Naive thymus-derived CD4-positive, alpha-beta T cell (primary cell): Measurements from ENCODE around the gene LONP1. TPM values are rescaled to one million over a fixed set of nuclear protein-coding genes. Genes with fewer than 3 reads are reported as not detected.
A peak's percentile ranks its signal among the peaks of the same experiment; 100 is the strongest.

ENCODE experiments used
- ATAC-seq: fragments of 150-1000 bp; cut with Tn5 transposase; 2 replicates; pipeline ENCODE4 v1.10.0; 2021; ENCODE audit warnings: mild to moderate bottlenecking, moderate library complexity
- CTCF ChIA-PET: fragments of 350-600 bp; sonication (Branson Sonifier 250); formaldehyde crosslinking; loops from one replicate; lab custom pipeline; 2021; ENCODE audit warnings: antibody characterized with exemption; lab: Charles Lee
- POLR2A ChIA-PET: fragments of 350-600 bp; sonication (Branson Sonifier 250); formaldehyde crosslinking; loops from one replicate; lab custom pipeline; 2021; ENCODE audit warnings: antibody characterized with exemption, inconsistent platforms; lab: Charles Lee
- DNase-seq, 9 donors: peaks; one replicate each; pipeline versions ENCODE4 v3.0.0 to v3.0.0-alpha.2; 2020 to 2022; ENCODE audit warnings: mixed read lengths in 1 of 9
- H3K27ac ChIP-seq: one replicate; pipeline ENCODE4 v1.7.0; 2013; ENCODE audit warnings: mild to moderate bottlenecking, low read depth, low read length, moderate library complexity
- H3K27me3 ChIP-seq, 2 donors: one replicate each; pipeline ENCODE4 v1.7.0; 2013; ENCODE audit warnings: low read length in 2 of 2, mild to moderate bottlenecking in 2 of 2, moderate library complexity in 2 of 2; ENCODE audit not compliant: control insufficient read depth in 2 of 2, insufficient read depth in 2 of 2
- H3K36me3 ChIP-seq, 3 experiments: 1 replicate in 2 of 3; 2 replicates in 1 of 3; pipeline ENCODE4 v1.7.0; 2013; ENCODE audit warnings: low read length in 3 of 3, mild to moderate bottlenecking in 3 of 3, moderate library complexity in 1 of 3; ENCODE audit not compliant: insufficient read depth in 3 of 3, control insufficient read depth in 2 of 3
- H3K4me1 ChIP-seq, 2 donors: one replicate each; pipeline ENCODE4 v1.7.0; 2013; ENCODE audit warnings: low read length in 2 of 2, mild to moderate bottlenecking in 2 of 2, moderate library complexity in 1 of 2; ENCODE audit not compliant: control insufficient read depth in 2 of 2, insufficient read depth in 2 of 2
- H3K4me3 ChIP-seq: 2 replicates; pipeline ENCODE4 v1.7.0; 2013; ENCODE audit warnings: mild to moderate bottlenecking, low read length
- H3K9me3 ChIP-seq, 3 experiments: 1 replicate in 2 of 3; 2 replicates in 1 of 3; pipeline ENCODE4 v1.7.0; 2013; ENCODE audit warnings: low read length in 3 of 3; ENCODE audit not compliant: control insufficient read depth in 2 of 3
- H3K27ac Mint-ChIP-seq, 9 donors: one replicate each; pipeline ENCODE4 v1.8.0; 2020 to 2022; ENCODE audit warnings: mixed read lengths in 9 of 9, mild to moderate bottlenecking in 8 of 9, moderate library complexity in 5 of 9, inconsistent platforms in 2 of 9
- H3K27me3 Mint-ChIP-seq, 5 donors: one replicate each; pipeline ENCODE4 v1.8.0; 2021 to 2022; ENCODE audit warnings: mixed read lengths in 5 of 5, mild to moderate bottlenecking in 1 of 5
- H3K36me3 Mint-ChIP-seq, 5 donors: one replicate each; pipeline ENCODE4 v1.8.0; 2020 to 2022; ENCODE audit warnings: mixed read lengths in 5 of 5, mild to moderate bottlenecking in 3 of 5, inconsistent platforms in 1 of 5
- H3K4me1 Mint-ChIP-seq, 7 donors: one replicate each; pipeline ENCODE4 v1.8.0; 2020 to 2022; ENCODE audit warnings: mixed read lengths in 7 of 7, mild to moderate bottlenecking in 3 of 7, inconsistent platforms in 1 of 7
- H3K4me3 Mint-ChIP-seq, 10 donors: one replicate each; pipeline ENCODE4 v1.8.0; 2020 to 2022; ENCODE audit warnings: mild to moderate bottlenecking in 10 of 10, mixed read lengths in 10 of 10, moderate library complexity in 6 of 10, inconsistent platforms in 2 of 10
- H3K9me3 Mint-ChIP-seq, 11 donors: one replicate each; pipeline ENCODE4 v1.8.0; 2020 to 2022; ENCODE audit warnings: mixed read lengths in 11 of 11, mild to moderate bottlenecking in 4 of 11, inconsistent platforms in 1 of 11, moderate library complexity in 1 of 11
- intact Hi-C, 2 donors: fragments of 100-400 bp; cut with micrococcal nuclease; formaldehyde crosslinking; loops; one replicate each; pipeline ENCODE4 v1.15.1; 2023
- polyA plus RNA-seq, 2 donors: library from polyadenylated mRNA; unstranded; fragments of 300-500 nt; fragmentation: Illumina TruSeq; gene quantifications; one replicate each; pipeline ENCODE4 v1.2.3, GENCODE V29; 2021
- total RNA-seq, 6 experiments: library from RNA in 5 of 6; stranded (reverse) in 5 of 6; gene quantifications; 1 replicate in 5 of 6; 2 replicates in 1 of 6; pipeline ENCODE4 v1.2.3 and lab custom pipeline; 2021 to 2026

Gene LONP1
- total and polyA plus RNA-seq, 7 experiments from 2014 or later: 20.0 to 102 (median 73.6) TPM

- H3K4me3 Mint-ChIP-seq: no peak overlapping the region
- Histone ChIP-seq H3K4me3 (no peak overlapping the region), H3K9me3 (no peaks in the 10 kb centered on the region), H3K27me3 (no peaks in the 10 kb centered on the region), H3K27ac (no peak overlapping the region), H3K36me3 (peaks cover 0 to 79% (median 7%) of the 10 kb centered on the region in 3 experiments), H3K4me1 (no peaks in the 10 kb centered on the region)
- ChIA-PET CTCF (no interaction called here), POLR2A (no interaction called here)
- H3K4me1 Mint-ChIP-seq: peaks cover 0 to 6% (median 0%) of the 10 kb centered on the region in 7 donors
- H3K27me3 Mint-ChIP-seq: no peaks in the 10 kb centered on the region
- H3K27ac Mint-ChIP-seq: no peak overlapping the region
- peaks cover 0 to 16% (median 0%) of the 10 kb centered on the region in 5 donors for H3K36me3 Mint-ChIP-seq
- ATAC-seq (no peak), DNase-seq (no peak)
- intact Hi-C loops: no loop called here
- peaks cover 0 to 1% (median 0%) of the 10 kb centered on the region in 11 donors for H3K9me3 Mint-ChIP-seq
Measured at GRCh38 chr19:5697890-5698634, 21.9 kb downstream of the LONP1 start.

GRCh38 chr19:5697022-5697889, 22.7 kb downstream of the LONP1 start:
- H3K36me3 ChIP-seq: peaks cover 0 to 86% (median 6%) of the 10 kb centered on the region in 3 experiments
- H3K4me1 Mint-ChIP-seq: peaks cover 0 to 8% (median 5%) of the 10 kb centered on the region in 7 donors
- ChIA-PET POLR2A (interaction anchor here (0.6 kb wide), 1 partner anchor 18 kb away, joined by 6 read pairs; no protein-coding TSS in a partner anchor), CTCF (no interaction called here)
- no peak for ATAC-seq
- intact Hi-C loops: no loop called here
- no peak overlapping the region for H3K27ac ChIP-seq
- no peak overlapping the region for H3K4me3 Mint-ChIP-seq
- no peaks in the 10 kb centered on the region for H3K9me3 ChIP-seq
- peak overlapping the region in 3 of 9 donors; percentile 38 to 75 (median 64) for H3K27ac Mint-ChIP-seq
- H3K4me1 ChIP-seq: peaks cover under 1% of the 10 kb centered on the region in 2 donors
- H3K9me3 Mint-ChIP-seq: peaks cover 0 to 1% (median 0%) of the 10 kb centered on the region in 11 donors
- DNase-seq: no peak
- no peaks in the 10 kb centered on the region for H3K27me3 Mint-ChIP-seq
- H3K27me3 ChIP-seq: no peaks in the 10 kb centered on the region
- H3K36me3 Mint-ChIP-seq: peaks cover 0 to 16% (median 0%) of the 10 kb centered on the region in 5 donors
- no peak overlapping the region for H3K4me3 ChIP-seq

GRCh38 chr19:5696196-5697021, 23.5 kb downstream of the LONP1 start:
- H3K27ac ChIP-seq: no peak overlapping the region
- H3K36me3 Mint-ChIP-seq: peaks cover 0 to 12% (median 0%) of the 10 kb centered on the region in 5 donors
- H3K4me3 ChIP-seq: no peak overlapping the region
- H3K4me1 Mint-ChIP-seq: peaks cover 0 to 7% (median 5%) of the 10 kb centered on the region in 7 donors
- H3K4me3 Mint-ChIP-seq: no peak overlapping the region
- no peaks in the 10 kb centered on the region for H3K9me3 ChIP-seq
- peaks cover 8% of the 10 kb centered on the region in 2 donors for H3K4me1 ChIP-seq
- ATAC-seq: no peak
- H3K36me3 ChIP-seq: peaks cover 0 to 92% (median 10%) of the 10 kb centered on the region in 3 experiments
- DNase-seq: no peak
- no peaks in the 10 kb centered on the region for H3K27me3 Mint-ChIP-seq
- H3K9me3 Mint-ChIP-seq: no peaks in the 10 kb centered on the region
- intact Hi-C loops: no loop called here
- peak overlapping the region in 1 of 9 donors; percentile 75 for H3K27ac Mint-ChIP-seq
- ChIA-PET CTCF (no interaction called here), POLR2A (interaction anchor here (0.6 kb wide), 1 partner anchor 18 kb away, joined by 6 read pairs; no protein-coding TSS in a partner anchor)
- no peaks in the 10 kb centered on the region for H3K27me3 ChIP-seq

- Histone ChIP-seq H3K27me3 (no peaks in the 10 kb centered on the region), H3K4me1 (peaks cover 8% of the 10 kb centered on the region in 2 donors), H3K27ac (no peak overlapping the region), H3K4me3 (no peak overlapping the region), H3K36me3 (peaks cover 0 to 85% (median 10%) of the 10 kb centered on the region in 3 experiments), H3K9me3 (no peaks in the 10 kb centered on the region)
- intact Hi-C loops: no loop called here
- no peak for ATAC-seq
- H3K36me3 Mint-ChIP-seq: peaks cover 0 to 11% (median 0%) of the 10 kb centered on the region in 5 donors
- H3K27me3 Mint-ChIP-seq: no peaks in the 10 kb centered on the region
- no peak overlapping the region for H3K4me3 Mint-ChIP-seq
- ChIA-PET CTCF (no interaction called here), POLR2A (no interaction called here)
- peaks cover 0 to under 1% (median 0%) of the 10 kb centered on the region in 11 donors for H3K9me3 Mint-ChIP-seq
- DNase-seq: no peak
- H3K4me1 Mint-ChIP-seq: peaks cover 2 to 11% (median 8%) of the 10 kb centered on the region in 7 donors
- H3K27ac Mint-ChIP-seq: no peak overlapping the region
Measured at GRCh38 chr19:5695649-5696195, 24.2 kb downstream of the LONP1 start.

- DNase-seq (no peak), ATAC-seq (no peak)
- Mint-ChIP-seq H3K4me3 (no peak overlapping the region), H3K9me3 (peaks cover 0 to 3% (median 0%) of the 10 kb centered on the region in 11 donors), H3K27me3 (no peaks in the 10 kb centered on the region), H3K36me3 (peaks cover 0 to 15% (median 0%) of the 10 kb centered on the region in 5 donors), H3K27ac (peak overlapping the region in 1 of 9 donors; percentile 25), H3K4me1 (peaks cover 5 to 15% (median 13%) of the 10 kb centered on the region in 7 donors)
- Histone ChIP-seq H3K4me3 (no peak overlapping the region), H3K36me3 (peaks cover 0 to 79% (median 10%) of the 10 kb centered on the region in 3 experiments), H3K27ac (no peak overlapping the region), H3K27me3 (no peaks in the 10 kb centered on the region), H3K4me1 (peaks cover 8% of the 10 kb centered on the region in 2 donors), H3K9me3 (no peaks in the 10 kb centered on the region)
- intact Hi-C loops: no loop called here
- POLR2A ChIA-PET: no interaction called here
- CTCF ChIA-PET: no interaction called here
Measured at GRCh38 chr19:5694956-5695648, 24.8 kb downstream of the LONP1 start.
